GM18868 (cell line): ENCODE data around the gene PDE8A.
A peak's percentile ranks its signal among the peaks of the same experiment; 100 is the strongest.
"Not testable (repeated sequence)": the region's sequence is repeated elsewhere in the genome, so short reads cannot be mapped to it uniquely, and the experiment has no call there.

Experiments
- ATAC-seq: cut with Tn5 transposase; IDR thresholded peaks from one replicate; pipeline ENCODE4 v1.9.1; 2021; ENCODE audit warnings: mild to moderate bottlenecking, moderate library complexity; ENCODE audit not compliant: unreplicated experiment

Gene PDE8A

DNA sequence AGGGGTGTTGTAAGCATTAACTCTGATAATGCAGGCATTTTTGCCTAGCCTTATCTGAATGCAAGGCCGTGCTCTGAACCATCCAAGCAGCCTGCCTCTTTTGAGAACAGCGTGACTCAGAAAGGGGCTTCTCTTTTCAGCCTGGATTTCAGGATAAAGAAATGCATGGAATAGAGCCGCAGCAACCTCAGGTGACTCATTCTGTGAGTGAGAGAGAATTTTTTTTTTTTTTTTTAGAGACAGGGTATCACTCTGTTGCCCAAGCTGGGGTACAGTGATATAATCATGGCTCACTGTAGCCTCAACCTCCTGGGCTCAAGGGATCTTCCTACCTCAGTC, 20.6 kb upstream of the PDE8A start:
- no peak for ATAC-seq

DNA sequence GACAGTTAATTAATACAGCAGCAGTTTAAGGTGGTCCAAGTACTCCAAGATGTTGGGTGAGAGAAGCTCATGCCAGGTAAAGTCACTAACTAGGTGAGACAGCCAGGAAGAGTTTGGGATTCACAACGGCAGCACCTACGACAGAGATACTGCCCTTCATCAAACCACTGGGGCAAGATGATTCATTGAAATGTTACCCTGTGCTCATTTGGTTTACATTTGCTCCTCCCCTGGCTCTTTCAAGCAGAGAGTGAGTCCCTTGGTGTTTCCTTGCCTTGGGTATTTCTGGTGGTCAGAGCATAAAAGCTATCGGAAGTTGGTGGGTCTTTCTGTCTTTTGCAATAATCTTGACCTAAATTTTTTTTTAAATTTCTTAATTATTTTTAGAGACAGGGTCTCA, 19.9 kb upstream of the PDE8A start:
- no peak for ATAC-seq

DNA sequence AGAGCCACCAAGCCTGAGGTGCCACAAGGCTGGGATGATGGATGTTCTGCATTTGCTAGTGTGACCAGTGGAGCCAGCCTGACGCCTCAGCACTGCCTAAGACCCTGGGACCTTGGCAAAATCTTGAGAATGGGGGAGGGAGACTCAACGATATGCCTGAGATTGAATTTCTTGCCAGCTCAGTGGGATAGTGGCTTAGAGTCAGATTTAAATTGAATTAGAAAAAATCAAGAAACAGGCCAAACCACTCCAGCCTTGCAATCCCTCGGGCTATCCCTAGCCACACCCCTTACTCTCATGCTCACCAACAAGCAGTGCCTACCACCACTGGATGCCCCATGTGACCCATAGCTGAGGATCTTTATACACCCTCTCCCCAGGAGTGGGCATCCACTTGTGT, 18.7 kb upstream of the PDE8A start:
- no peak for ATAC-seq

DNA sequence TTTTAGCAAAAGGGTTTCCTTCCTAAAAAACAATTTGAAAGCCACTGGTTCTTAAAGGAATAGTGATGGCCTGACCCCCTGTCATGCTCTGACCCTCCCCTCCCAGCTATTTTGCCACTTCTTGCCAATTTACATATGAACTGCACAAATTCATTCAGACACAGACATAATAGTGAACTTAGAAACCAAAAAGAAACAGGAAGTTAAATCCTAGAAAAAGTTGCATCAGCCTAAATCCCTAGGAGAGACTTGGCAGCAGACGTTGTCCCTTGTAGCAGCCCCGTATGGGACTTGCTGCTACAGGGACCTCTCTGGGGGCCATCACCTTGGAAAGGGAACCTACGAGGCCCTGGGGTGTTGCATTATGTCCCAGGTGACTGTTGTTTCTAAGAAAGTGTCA, 14.3 kb upstream of the PDE8A start:
- ATAC-seq, result no peak

DNA sequence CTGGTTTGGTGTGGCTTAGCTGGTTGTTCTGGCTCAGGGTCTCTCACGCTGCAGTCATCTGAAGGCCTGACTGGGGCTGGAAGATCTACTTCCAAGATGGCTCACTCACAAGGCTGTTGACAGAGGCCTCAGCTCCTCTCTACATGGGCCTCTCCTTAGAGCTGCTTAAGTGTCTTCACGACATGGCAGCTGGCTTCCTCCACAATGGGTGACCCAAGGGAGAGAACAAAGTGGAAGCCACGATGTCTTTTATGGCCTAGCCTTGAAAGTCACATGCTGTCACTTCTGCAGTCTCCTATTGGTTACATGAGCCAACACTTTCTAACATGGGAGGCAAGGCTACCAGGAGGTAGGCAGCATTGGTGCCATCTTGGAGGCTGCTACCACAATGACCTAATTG, 13.4 kb upstream of the PDE8A start:
- ATAC-seq, result no peak

DNA sequence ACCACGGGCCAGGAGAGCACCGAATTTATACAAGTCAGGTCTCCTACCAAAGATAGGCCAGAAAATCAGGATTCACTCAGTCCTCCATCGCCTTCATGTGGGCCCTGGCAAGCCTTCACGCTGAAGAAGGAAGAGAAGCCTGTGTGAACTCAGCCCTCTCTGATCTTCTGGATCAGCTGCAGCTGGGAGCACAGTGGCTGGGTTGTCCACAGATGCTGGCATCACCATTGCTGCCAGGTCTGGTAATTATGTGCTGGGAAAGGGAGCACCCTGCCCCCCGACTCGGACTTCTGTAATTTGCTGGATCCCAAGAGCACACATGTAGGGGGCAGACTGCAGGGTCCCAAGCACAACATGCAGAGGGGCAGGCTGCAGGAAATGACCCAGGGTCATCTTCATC, 12.4 kb upstream of the PDE8A start:
- ATAC-seq, result no peak

DNA sequence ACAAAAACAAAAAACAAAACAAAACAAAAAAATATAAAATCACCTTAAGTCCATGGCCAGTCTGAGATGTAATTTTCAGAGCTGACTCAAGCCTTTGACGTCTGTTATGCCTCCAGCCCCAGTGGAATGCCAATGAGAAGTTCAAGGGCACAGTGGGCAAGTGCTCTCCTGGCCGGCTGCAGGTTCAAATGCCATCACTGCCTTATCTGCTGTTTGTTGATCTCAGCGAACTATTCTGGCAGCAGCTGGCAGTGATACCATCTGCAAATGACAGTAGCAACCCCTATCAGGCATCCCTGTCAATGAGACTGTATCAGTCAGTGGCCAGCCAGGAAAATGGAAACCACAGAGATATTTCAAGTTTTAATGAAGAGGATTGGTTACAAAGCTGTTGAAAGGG, 10.8 kb upstream of the PDE8A start:
- no peak for ATAC-seq

DNA sequence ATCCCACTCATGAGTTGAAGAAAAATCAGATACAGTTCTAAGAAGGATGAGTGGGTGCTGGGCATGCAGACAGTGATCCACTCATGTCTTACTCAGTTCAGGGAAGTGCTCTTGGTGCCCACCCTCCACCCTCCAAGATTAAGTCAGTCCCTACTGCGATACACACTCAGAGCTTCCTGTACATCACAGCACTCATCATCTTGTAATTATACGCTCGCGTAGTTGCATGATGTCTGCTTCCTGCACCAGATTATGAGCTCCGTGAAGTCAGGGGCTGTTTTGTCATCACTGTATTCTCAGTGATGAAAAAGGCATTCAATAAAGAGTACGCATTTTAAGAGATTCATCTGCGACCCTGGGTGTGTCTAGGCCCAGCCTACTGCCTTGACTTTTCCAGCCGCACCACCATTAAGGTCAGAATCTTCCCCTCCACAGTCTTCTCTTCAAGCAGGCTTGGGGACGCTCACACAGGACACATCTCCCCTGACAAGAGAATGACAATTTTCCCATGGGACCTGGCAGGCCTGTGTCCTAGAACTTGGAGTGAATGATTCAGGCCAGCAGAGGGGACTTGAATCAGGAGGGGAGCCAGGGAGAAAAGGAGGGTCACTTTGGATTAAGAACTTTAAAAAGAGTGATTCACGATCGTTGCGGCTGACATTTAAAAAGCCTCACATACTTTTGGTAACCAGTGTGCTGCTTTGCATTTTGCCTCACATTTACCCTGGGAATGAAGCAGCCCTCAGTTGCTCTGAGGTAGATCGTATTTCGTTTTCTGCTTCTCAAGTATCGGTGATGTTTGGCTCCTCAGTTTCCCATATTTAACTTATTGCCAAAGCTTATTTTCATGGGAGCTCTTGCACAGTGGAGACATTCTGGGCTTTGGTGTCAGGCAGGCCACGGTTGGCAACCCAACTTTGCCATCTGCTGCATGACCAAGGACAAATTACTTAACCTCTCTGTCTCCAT, 7.9 kb upstream of the PDE8A start:
- no peak for ATAC-seq

DNA sequence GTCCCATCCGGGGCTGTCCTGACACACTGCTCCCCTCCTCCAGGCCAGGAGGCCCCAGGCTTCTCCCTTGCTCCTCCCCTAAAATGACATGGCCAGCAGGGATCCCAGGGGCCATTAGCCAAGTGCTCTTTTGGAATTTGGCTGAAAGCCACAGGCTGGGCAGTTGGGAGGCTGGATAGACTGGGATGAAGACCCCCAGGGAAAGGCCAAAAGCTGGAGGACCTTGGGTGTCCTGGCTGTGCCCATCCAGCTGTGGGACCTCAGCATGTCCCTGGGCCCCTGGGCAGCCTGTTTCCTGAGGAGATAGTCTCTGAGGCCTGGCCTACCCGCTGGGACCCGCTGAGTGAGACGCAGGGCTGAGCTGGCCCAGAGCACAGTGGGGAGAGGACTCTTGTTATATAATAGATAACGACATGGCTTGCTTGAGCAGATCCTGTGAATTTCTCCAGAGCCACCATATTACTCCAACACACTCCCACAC, 5.7 kb upstream of the PDE8A start:
- no peak for ATAC-seq

DNA sequence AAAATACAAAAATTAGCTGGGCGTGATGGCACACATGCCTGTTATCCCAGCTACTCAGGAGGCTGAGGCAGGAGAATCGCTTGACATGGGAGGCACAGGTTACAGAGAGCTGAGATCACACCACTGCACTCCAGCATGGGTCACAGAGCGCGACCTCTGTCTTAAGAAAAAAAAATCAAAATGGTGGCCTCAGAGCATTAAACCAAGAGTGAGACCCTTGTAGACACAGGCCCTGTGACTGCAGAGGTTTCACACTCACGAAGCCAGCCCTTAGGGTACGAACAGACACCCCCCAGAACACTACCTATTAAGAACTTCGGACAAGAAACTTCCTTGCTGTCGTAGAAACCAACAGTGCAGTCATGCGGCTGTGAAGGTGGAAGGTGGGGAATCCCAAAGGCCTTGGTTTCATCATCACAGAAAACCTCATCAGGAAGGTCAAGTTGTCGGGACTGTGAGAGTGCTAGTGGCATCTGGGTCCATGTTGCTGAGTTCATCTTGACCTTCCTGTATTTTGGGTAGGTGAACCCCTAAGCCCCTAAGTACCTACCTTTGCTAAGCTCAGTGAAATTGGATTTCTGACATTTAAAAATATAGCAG, 4.8 kb upstream of the PDE8A start:
- no peak for ATAC-seq

DNA sequence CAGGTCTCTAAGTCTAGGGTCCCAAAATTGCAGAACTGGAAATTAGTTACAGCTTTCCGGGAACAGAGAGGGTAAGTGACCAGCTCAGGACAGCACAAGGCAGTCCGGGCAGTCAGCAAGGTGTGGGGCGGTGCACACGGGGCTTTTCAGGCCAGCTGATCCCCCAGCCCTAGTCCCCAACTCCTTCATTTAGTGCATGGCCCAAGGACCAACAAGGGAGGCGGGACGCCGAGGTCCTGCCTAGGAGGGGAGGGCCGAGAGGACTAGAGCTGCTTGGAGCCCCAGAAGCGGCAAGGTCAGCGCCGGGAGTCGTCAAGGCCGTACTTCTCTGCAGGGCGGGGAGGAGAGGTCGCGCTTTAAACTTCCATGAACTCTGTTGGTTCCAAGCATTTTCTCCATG, 2.0 kb upstream of the PDE8A start:
- ATAC-seq, result no peak

DNA sequence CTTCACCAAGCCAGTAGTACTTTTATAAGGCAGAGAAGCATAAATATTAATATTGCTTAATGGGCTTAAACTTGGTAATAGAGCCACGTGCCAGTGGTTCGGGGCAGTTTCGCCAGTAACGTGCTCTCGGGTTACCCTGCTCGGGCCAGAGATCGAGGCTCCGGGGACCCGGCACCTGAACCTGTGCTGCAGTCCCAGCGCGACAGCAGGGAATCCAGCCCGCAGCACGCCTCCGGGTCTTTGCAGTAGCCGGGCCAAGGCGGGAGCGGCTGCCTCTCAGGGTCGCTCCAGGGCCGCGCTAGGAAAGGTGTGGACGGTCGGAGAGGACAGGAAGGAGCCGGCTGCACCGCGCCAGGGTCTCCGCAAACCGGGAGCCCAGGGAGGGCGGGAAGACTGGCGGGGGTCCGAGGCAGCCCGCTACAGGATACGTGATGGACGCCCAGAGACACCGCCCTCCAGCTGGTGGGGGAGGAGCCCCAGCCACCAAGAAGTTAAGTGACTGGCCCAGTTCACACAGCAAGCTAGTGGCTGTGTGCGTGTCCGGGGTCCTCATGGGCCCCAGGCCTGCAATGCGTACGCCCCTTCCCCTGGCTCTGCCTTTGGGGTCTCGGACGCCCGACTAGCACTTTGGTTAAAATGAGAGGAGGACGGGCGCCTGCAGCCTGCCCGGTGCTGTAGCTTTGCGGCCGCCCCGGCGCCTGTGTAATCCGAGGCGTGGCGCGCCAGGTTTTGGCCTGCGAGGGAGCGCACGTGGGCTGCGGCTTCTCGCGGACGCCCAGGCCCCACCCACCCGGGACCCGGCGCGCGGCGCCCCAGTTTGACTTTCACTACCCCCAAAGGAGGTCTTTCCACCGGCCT, 1.2 kb upstream of the PDE8A start:
- ATAC-seq, result peak; percentile 55

DNA sequence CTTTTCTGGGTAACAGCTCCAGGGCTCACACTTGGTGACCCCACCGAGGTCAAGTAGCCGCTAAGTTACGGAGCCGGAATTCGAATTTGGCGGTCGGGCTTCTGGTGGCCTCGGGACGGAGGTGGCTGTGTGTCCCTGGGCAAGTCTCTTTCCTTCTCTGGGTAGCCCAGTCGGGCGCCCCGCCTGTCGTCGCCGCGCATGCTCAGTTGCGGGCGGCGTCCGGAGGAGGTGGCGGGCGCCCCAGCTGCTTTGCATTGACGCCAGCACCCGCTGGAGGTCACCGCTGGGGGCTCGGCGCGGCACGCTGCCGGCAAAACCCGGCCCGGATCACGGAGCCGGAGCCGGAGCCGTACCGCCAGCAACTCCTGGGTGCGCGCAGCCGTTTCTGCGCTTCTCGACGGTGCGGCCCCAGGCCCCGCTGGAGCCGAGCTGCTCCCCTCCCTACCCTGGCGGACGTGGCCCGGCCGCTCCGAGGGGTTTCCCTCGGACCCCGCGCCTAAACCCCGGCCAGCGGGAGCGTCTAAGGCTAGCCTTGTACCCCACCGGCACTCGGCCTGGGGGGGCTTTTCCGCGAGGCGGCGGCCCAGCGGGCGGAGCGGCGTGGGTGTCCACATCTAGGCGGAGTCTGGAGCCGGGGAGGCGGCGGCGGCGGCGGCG, 474 bp upstream of the PDE8A start:
- peak; percentile 64 for ATAC-seq

DNA sequence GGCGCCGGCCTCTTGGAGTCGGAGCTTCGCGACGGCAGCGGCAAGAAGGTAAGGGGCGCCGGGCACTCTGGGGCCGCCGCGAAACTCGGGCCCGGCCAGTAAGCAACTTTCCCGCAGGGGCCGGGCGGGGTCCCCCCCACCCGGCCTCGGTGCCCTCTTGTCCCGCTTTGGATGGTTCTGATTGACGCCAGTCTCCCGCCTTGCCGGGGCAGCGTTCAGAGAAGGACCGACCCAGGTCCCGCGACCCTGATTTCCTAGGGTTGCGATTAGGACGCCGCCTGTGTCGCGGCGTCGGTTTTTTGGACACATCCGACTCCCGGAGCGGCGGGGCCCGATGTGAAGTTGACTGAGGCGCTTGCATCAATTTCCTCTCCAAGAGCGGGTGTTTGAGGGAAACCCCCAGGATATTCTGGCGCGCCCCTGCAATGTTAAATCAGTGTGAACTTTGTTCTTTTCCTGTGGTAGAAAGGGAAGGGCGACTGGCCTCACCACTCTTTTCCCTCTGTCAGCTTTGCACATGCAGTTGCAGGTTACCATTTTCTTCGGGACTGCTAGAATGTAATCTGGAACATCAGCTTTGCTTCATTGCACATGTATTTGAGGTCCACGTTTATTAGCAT, 755 bp downstream of the PDE8A start:
- no peak for ATAC-seq

DNA sequence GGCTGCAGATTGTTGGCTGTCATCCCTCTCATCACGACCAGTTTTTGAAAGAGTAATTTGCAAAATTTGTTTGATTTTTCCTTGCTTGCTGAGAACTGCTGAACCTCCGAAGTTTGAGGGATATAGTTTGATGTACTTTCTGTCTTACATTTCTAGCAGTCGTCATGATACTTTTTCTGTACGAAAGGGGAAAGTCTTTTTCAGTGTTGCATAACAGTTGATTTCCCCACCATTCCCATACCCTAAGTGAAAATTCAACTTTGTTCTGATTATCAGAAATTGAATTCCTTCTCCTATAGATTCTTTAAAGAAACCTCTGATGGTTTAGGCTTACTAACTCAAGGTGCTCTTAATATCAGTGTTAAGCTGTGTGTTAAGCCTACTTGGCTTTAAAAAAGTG, 1.6 kb downstream of the PDE8A start:
- no peak for ATAC-seq

DNA sequence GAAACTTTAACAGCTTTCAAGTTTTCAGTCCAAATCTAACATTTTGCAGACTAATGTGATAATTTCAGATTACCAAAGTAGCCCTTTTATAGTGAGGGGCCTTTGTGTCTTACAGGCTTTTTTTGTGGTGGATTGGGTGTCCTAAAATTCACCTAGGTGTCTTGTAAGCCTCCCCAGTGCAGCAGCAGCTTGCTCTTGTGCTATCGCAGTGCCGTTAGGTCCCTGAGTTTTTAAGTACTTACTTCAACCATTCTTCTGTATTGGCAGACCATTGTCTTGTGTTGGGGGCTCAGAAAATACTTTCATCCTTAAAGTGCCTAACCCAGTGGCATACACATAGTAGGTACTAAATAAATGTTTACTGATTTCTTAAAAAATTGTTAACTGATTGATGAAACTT, 2.1 kb downstream of the PDE8A start:
- ATAC-seq, result no peak

DNA sequence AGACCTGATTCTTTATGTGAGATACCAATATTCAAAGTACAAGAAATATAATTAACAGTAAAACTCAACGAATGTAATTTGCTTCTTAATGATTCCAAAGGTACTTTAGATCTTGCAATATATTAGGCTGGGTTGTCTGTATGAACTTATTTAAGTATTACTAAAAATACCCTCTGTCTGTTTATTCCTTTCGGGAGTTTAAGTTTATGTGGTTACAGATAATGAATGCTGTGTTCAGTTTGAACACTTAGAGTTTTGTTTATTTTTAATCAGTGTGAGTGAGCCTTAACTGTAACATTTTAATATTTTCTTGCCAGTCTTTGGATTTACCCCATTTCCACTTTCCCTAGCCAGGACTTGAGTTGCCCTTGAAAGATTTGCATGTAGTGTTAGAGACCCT, 3.5 kb downstream of the PDE8A start:
- ATAC-seq, result no peak

DNA sequence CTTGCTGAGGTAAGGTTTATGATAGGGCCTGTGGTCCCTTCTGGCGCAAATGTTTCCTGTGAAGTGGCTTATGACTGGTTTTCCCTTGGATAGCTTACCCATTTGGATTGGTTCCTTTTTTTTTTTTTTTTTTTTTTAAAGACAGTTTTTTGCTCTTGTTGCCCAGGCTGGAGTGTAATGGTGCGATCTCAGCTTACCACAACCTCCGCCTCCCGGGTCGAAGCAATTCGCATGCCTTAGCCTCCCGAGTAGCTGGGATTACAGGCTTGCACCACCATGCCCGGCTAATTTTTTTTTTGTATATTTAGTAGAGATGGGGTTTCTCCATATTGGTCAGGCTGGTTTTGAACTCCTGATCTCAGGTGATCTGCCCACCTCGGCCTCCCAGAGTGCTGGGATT, 5.7 kb downstream of the PDE8A start:
- ATAC-seq, result not testable (repeated sequence)

DNA sequence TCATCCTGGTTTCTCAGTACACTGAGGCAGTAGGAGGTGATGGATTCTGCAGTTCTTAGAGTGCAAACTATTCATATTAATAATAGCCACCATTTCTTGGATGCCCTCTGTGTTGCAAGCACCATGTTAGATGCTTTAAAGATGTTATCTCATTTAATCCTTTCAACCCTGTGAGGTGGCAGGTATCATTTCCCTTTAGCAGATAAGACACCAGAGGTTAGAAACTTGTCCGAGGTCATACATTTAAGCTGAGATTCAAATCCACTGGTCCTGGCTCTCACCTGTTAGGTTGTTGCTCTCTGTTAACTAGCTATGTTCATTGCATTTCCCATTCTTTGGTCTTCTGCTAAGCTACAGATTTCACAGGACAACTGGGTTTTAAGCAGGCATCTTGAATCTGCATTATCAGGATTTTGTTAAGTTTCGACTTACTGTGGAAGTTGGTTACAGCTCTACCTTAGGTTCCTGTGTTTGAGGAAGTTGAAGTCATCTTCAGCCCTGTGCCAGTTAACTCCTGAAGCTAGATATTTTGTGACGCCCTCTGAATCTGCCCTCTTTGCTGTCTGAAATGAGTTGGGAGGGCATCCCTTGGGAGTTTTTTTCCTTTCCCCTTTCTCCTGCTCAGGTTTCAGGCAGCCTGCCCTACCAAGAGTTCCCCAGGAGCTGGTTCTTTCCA, 6.4 kb downstream of the PDE8A start:
- peak; percentile 44 for ATAC-seq
